HepG2 (cell line): ENCODE data around the gene SEC61B. TPM values are rescaled to one million over a fixed set of nuclear protein-coding genes. Genes with fewer than 3 reads are reported as not detected.
A peak's percentile ranks its signal among the peaks of the same experiment; 100 is the strongest.

Experiments used
- BCL6 ChIP-seq: IDR thresholded peaks from 2 replicates; pipeline ENCODE4 v1.6.1; 2016; ENCODE audit warnings: missing genetic modification reagents, missing compliant biosample characterization
- BHLHE40 ChIP-seq: IDR thresholded peaks from 2 replicates; pipeline ENCODE4 v1.6.1; 2011; ENCODE audit warnings: low read length, improper control_type of control experiment
- CBFB ChIP-seq: sonication (generic); formaldehyde crosslinking; IDR thresholded peaks from 2 replicates; pipeline ENCODE4 v1.4.0; 2020; ENCODE audit warnings: missing genetic modification reagents
- CREM ChIP-seq, 2 experiments: sonication (generic) in 1 of 2; formaldehyde crosslinking in 1 of 2; IDR thresholded peaks; 2 replicates each; pipeline versions ENCODE4 v1.4.0 to v1.6.1; 2016 to 2020; ENCODE audit warnings: antibody characterized with exemption in 1 of 2, mild to moderate bottlenecking in 1 of 2, missing genetic modification reagents in 1 of 2
- ESRRA ChIP-seq: sonication (generic); formaldehyde crosslinking; IDR thresholded peaks from 2 replicates; pipeline ENCODE4 v1.5.1; 2020; ENCODE audit warnings: mild to moderate bottlenecking, low read depth, missing genetic modification reagents
- HOXA5 ChIP-seq: sonication (generic); formaldehyde crosslinking; IDR thresholded peaks from 2 replicates; pipeline ENCODE4 v1.4.0; 2020; ENCODE audit warnings: missing genetic modification reagents
- KDM3A ChIP-seq: IDR thresholded peaks from 2 replicates; pipeline ENCODE4 v1.6.1; 2018; ENCODE audit warnings: low read depth, missing compliant biosample characterization
- MZF1 ChIP-seq: sonication (generic); formaldehyde crosslinking; IDR thresholded peaks from 2 replicates; pipeline ENCODE4 v1.8.1; 2023; ENCODE audit warnings: mild to moderate bottlenecking, missing genetic modification reagents, borderline replicate concordance
- NFIB ChIP-seq: sonication (generic); formaldehyde crosslinking; IDR thresholded peaks from 2 replicates; pipeline ENCODE4 v1.9.0; 2021; ENCODE audit warnings: missing genetic modification reagents, mild to moderate bottlenecking, borderline replicate concordance
- NONO ChIP-seq, 2 experiments: fragments of 450-650 bp in 1 of 2; sonication (generic) in 1 of 2; formaldehyde crosslinking in 1 of 2; IDR thresholded peaks in 1 of 2; conservative IDR thresholded peaks in 1 of 2; 2 replicates each; pipeline versions ENCODE4 v1.6.1 to v1.8.0; 2017 to 2022; ENCODE audit warnings: mild to moderate bottlenecking in 1 of 2, missing genetic modification reagents in 1 of 2, moderate library complexity in 1 of 2
- NR2F2 ChIP-seq: IDR thresholded peaks from 2 replicates; pipeline ENCODE4 v1.6.1; 2012; ENCODE audit warnings: low read depth, inconsistent platforms, borderline replicate concordance
- POGZ ChIP-seq: sonication (generic); formaldehyde crosslinking; IDR thresholded peaks from 2 replicates; pipeline ENCODE4 v1.4.0; 2020; ENCODE audit warnings: mild to moderate bottlenecking, missing genetic modification reagents
- SP140L ChIP-seq: sonication (generic); formaldehyde crosslinking; IDR thresholded peaks from 2 replicates; pipeline ENCODE4 v1.4.0; 2020; ENCODE audit warnings: missing genetic modification reagents, borderline replicate concordance
- STAG1 ChIP-seq: sonication (generic); formaldehyde crosslinking; IDR thresholded peaks from 2 replicates; pipeline ENCODE4 v1.4.0; 2020; ENCODE audit warnings: missing genetic modification reagents
- TARDBP ChIP-seq: sonication (generic); formaldehyde crosslinking; IDR thresholded peaks from 2 replicates; pipeline ENCODE4 v1.8.0; 2022; ENCODE audit warnings: mild to moderate bottlenecking, missing genetic modification reagents
- TBP ChIP-seq: sonication (generic); formaldehyde crosslinking; IDR thresholded peaks from 2 replicates; pipeline ENCODE4 v1.5.0; 2020; ENCODE audit warnings: missing genetic modification reagents
- ZNF232 ChIP-seq: sonication (generic); formaldehyde crosslinking; IDR thresholded peaks from 2 replicates; pipeline ENCODE4 v1.4.0; 2020; ENCODE audit warnings: missing genetic modification reagents, borderline replicate concordance
- ZNF556 ChIP-seq: sonication (generic); formaldehyde crosslinking; IDR thresholded peaks from 2 replicates; pipeline ENCODE4 v1.4.0; 2020; ENCODE audit warnings: mild to moderate bottlenecking, missing genetic modification reagents, borderline replicate concordance
- ZNF687 ChIP-seq: sonication (generic); formaldehyde crosslinking; IDR thresholded peaks from 2 replicates; pipeline ENCODE4 v1.5.1; 2020; ENCODE audit warnings: mild to moderate bottlenecking, missing genetic modification reagents, moderate library complexity
- polyA plus RNA-seq, 8 experiments: library from polyadenylated mRNA; depleted of rRNA in 3 of 8; stranded (reverse) in 7 of 8; unstranded in 1 of 8; fragments of >200 nt; fragmentation: Illumina TruSeq in 4 of 8; extraction: Trizol in 4 of 8; gene quantifications; 2 replicates each; pipeline versions ENCODE4 v1.2.1 to v1.2.3, GENCODE V29; 2011 to 2016; ENCODE audit warnings: low read depth in 4 of 8, missing spikeins in 1 of 8, mixed read lengths in 1 of 8; ENCODE audit not compliant: insufficient read depth in 1 of 8
- total RNA-seq, 5 experiments: library from RNA; depleted of rRNA; stranded (reverse); fragments of >200 nt; fragmentation: Illumina TruSeq; extraction: Trizol; gene quantifications; 2 replicates each; pipeline ENCODE4 v1.2.3, GENCODE V29; 2016; ENCODE audit warnings: low read depth in 1 of 5
- TF ChIP-seq, protein P1 (sequence below): sonication (generic); formaldehyde crosslinking; IDR thresholded peaks from 2 replicates; pipeline ENCODE4 v1.8.0; 2022; ENCODE audit warnings: missing genetic modification reagents, mild to moderate bottlenecking, moderate library complexity, borderline replicate concordance

The SEC61B gene
- total and polyA plus RNA-seq, 2 of the 13 experiments (the other 11 are each of a cell fraction or from before 2014, with no cell fraction given) = 191 to 368 TPM

DNA sequence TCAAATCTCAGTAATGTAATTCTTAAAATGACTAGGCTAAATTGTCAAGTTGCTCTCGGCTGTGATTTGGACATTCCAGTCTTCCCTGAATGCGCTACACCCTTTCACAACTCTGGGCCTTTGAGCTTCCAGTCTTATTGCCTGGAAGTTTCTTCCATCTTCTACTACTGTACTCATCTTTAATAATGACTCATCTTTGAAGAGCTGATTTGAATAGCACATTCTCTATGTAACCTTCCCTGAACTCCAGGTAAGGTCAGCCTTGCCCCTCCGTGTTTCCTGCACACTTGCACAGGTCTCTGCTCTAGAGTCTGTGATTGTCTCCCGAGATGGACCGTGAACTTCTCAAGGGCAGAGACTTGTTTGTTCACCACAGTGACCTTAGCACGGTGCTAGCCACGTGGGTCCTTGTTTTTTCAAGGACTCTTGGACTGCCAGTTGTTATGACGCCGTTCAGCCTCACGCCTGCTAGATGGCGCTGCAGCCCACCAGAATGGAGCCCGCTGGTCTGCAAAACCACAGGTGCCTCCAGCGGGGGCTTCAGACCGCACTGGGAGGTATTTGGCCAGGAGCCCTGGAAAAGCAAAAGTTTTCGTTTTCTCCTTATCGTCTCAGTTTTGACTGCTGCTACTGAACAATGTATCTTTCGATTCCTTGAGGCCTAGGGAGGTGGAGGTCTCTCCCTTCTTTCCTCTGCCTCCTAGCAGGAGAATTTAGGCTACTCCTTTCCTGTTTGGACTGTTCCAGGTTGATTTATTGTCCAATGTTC is 44.4 kb downstream of the SEC61B start (continued):
- TF ChIP-seq ZNF687 (peak; percentile 51), CBFB (peak; percentile 83), ZNF232 (peak; percentile 43; the same call in 1 of the 2 replicates), MZF1 (CRISPR knock-in tag) (no peak), ZNF556 (no peak), TARDBP (CRISPR knock-in tag) (peak; percentile 30; the same call in 1 of the 2 replicates), BCL6 (CRISPR knock-in tag) (peak; percentile 62; the same call in 1 of the 2 replicates), STAG1 (CRISPR knock-in tag) (peak; percentile 90), NR2F2 (0 out of 2 replicates have a peak, but pooled peaks have one; percentile 37), SP140L (CRISPR knock-in tag) (0 out of 2 replicates have a peak, but pooled peaks have one; percentile 62), TBP (CRISPR knock-in tag) (no peak), BHLHE40 (peak; percentile 40; the same call in 1 of the 2 replicates), POGZ (CRISPR knock-in tag) (peak; percentile 73), KDM3A (CRISPR knock-in tag) (peak; percentile 48; the same call in 1 of the 2 replicates), NFIB (CRISPR knock-in tag) (no peak), CREM (IDR thresholded peaks at IDR 0.05) (peak; percentile 57; the same call in 1 of the 2 replicates), CREM (CRISPR knock-in tag; IDR thresholded peaks at IDR 0.05) (no peak), NONO (IDR thresholded peaks at IDR 0.05) (no peak), NONO (CRISPR knock-in tag; conservative IDR thresholded peaks at IDR 0.05) (peak; percentile 57; the same call in 1 of the 2 replicates), ESRRA (CRISPR knock-in tag) (peak; percentile 94), HOXA5 (CRISPR knock-in tag) (no peak)
- TF ChIP-seq, protein P1, sequence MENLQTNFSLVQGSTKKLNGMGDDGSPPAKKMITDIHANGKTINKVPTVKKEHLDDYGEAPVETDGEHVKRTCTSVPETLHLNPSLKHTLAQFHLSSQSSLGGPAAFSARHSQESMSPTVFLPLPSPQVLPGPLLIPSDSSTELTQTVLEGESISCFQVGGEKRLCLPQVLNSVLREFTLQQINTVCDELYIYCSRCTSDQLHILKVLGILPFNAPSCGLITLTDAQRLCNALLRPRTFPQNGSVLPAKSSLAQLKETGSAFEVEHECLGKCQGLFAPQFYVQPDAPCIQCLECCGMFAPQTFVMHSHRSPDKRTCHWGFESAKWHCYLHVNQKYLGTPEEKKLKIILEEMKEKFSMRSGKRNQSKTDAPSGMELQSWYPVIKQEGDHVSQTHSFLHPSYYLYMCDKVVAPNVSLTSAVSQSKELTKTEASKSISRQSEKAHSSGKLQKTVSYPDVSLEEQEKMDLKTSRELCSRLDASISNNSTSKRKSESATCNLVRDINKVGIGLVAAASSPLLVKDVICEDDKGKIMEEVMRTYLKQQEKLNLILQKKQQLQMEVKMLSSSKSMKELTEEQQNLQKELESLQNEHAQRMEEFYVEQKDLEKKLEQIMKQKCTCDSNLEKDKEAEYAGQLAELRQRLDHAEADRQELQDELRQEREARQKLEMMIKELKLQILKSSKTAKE (CRISPR knock-in tag) = peak; percentile 32; the same call in 1 of the 2 replicates
